Measurements from ENCODE around the gene MCRIP2.

DNA sequence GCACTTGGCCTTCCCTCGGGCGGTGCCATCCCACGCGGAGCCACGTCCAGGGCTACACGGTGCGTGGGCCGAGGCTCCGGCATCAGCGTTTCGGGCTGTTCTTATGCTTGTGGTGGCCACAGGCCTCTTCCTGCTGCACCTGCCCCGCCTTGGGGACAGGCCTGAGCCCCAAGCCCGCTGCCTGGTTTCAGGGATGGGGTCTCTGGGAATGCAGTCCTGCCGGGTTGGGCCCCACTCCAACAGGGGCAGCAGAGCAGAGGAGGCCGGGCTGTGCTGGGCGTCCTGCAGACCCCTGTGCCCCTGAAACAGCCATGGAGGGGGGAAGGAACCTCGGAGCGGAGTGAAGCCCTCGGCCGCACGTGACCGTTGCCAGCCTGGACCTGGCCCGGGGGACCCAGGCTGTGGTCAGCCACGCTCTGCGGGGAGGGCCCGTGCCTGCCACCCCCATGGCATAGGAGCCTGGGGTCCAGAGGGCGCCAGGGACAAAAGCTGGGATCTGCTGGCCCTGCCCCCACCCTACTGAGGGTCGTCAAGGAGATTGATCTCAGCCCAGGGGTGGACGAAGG lies 11.3 kb upstream of the MCRIP2 start:
- TF ChIP-seq, protein P1, sequence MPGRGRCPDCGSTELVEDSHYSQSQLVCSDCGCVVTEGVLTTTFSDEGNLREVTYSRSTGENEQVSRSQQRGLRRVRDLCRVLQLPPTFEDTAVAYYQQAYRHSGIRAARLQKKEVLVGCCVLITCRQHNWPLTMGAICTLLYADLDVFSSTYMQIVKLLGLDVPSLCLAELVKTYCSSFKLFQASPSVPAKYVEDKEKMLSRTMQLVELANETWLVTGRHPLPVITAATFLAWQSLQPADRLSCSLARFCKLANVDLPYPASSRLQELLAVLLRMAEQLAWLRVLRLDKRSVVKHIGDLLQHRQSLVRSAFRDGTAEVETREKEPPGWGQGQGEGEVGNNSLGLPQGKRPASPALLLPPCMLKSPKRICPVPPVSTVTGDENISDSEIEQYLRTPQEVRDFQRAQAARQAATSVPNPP (IDR thresholded peaks at IDR 0.05; ENCODE audit: borderline replicate concordance, insufficient read depth, insufficient read length) = no peak
- TF ChIP-seq RBM39 (optimal IDR thresholded peaks at IDR 0.05; ENCODE audit: low read depth, low read length) = no peak
- no peak for TF ChIP-seq EP300 (IDR thresholded peaks at IDR 0.05; ENCODE audit: low read length)
- TF ChIP-seq, protein P2, sequence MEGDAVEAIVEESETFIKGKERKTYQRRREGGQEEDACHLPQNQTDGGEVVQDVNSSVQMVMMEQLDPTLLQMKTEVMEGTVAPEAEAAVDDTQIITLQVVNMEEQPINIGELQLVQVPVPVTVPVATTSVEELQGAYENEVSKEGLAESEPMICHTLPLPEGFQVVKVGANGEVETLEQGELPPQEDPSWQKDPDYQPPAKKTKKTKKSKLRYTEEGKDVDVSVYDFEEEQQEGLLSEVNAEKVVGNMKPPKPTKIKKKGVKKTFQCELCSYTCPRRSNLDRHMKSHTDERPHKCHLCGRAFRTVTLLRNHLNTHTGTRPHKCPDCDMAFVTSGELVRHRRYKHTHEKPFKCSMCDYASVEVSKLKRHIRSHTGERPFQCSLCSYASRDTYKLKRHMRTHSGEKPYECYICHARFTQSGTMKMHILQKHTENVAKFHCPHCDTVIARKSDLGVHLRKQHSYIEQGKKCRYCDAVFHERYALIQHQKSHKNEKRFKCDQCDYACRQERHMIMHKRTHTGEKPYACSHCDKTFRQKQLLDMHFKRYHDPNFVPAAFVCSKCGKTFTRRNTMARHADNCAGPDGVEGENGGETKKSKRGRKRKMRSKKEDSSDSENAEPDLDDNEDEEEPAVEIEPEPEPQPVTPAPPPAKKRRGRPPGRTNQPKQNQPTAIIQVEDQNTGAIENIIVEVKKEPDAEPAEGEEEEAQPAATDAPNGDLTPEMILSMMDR (IDR thresholded peaks at IDR 0.05 in 2 of 3, conservative IDR thresholded peaks at IDR 0.05 in 1 of 3; ENCODE audit: insufficient read depth in 2 of 3, low read depth in 1 of 3, low read length in 3 of 3) = no peak
- TF ChIP-seq KDM5B (IDR thresholded peaks at IDR 0.05; ENCODE audit: insufficient replicate concordance, low read depth, low read length) = no peak
- TF ChIP-seq ILK (tag; IDR thresholded peaks at IDR 0.05; ENCODE audit: borderline replicate concordance, low read depth) = no peak
- TF ChIP-seq POLR2A (conservative IDR thresholded peaks at IDR 0.05) = peak; percentile 5; the same call in 1 of the 2 replicates
- TF ChIP-seq U2AF1 (optimal IDR thresholded peaks at IDR 0.05; ENCODE audit: low read depth, low read length) = no peak
